Vagina (tissue), 2 donors: Measurements from ENCODE around the gene NTM. TPM values are rescaled to one million over a fixed set of nuclear protein-coding genes. Genes with fewer than 3 reads are reported as not detected.
A peak's percentile ranks its signal among the peaks of the same experiment; 100 is the strongest.

Source experiments
- DNase-seq, 2 donors: peaks; one replicate each; pipeline ENCODE4 v3.0.0-alpha.2; 2017; ENCODE audit errors: extremely low spot score in 2 of 2
- H3K27ac ChIP-seq: fragments of 200-600 bp; sonication (generic); one replicate; pipeline ENCODE4 v1.5.1; 2019
- H3K27me3 ChIP-seq: fragments of 200-600 bp; sonication (generic); one replicate; pipeline ENCODE4 v1.5.1; 2019
- H3K36me3 ChIP-seq, 2 donors: fragments of 200-600 bp; sonication (generic); one replicate each; pipeline ENCODE4 v1.5.1; 2017 to 2019
- H3K4me1 ChIP-seq: fragments of 200-600 bp; sonication (generic); one replicate; pipeline ENCODE4 v1.5.1; 2019
- H3K4me3 ChIP-seq, 2 donors: fragments of 200-600 bp; sonication (generic); 1 replicate in 1 of 2; 2 replicates in 1 of 2; pipeline ENCODE4 v1.5.1; 2016 to 2019
- H3K9me3 ChIP-seq: fragments of 200-600 bp; sonication (generic); one replicate; pipeline ENCODE4 v1.5.1; 2019
- POLR2A ChIP-seq, 2 donors: fragments of 450-650 bp; IDR thresholded peaks; one replicate each; pipeline ENCODE4 v1.6.1; 2017; ENCODE audit warnings: antibody characterized with exemption in 2 of 2, mild to moderate bottlenecking in 2 of 2, moderate library complexity in 2 of 2
- POLR2AphosphoS5 ChIP-seq, 2 donors: sonication (generic); formaldehyde crosslinking; IDR thresholded peaks; one replicate each; pipeline ENCODE4 v1.9.0; 2017; ENCODE audit warnings: antibody characterized with exemption in 2 of 2, mild to moderate bottlenecking in 2 of 2, low read depth in 1 of 2; ENCODE audit not compliant: insufficient read depth in 1 of 2
- intact Hi-C: fragments of 100-400 bp; cut with DNase I; formaldehyde crosslinking; loops from one replicate; pipeline ENCODE4 v1.15.1; 2023
- total RNA-seq: library from RNA; depleted of rRNA; stranded (reverse); fragments of >200 nt; gene quantifications from one replicate; pipeline ENCODE4 v1.2.3, GENCODE V29; 2016
- TF ChIP-seq, protein P1 (sequence below), 3 experiments: fragments of 450-650 bp in 2 of 3; fragments of 200-600 bp in 1 of 3; sonication (generic) in 1 of 3; IDR thresholded peaks; one replicate each; pipeline ENCODE4 v1.5.1; 2017 to 2019; ENCODE audit warnings: antibody characterized with exemption in 3 of 3, mild to moderate bottlenecking in 2 of 3, moderate library complexity in 2 of 3

Gene NTM
- total RNA-seq, 1 donor from 2014 or later, result 4.2 TPM

DNA sequence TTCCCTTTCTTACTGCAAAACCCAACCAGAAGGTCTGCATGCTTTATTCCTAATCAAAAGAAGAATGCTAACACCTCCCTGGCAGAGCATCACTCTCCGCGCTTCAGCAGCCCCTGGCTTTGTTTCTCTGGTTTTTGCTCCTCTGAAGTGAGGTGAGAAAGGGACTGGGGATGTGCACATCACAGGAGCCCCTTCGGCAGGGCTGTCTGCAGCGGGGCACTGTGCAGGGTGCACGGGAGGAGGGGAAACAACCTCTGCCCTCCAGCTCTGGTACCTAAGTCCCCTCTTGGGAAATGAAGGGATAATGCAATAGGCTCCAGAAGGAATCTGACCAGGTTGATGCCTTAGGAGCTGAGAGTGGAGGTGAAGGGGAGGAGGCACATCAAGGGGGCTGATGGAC, 312.7 kb downstream of the NTM start:
- Histone ChIP-seq H3K27ac (no peak overlapping the region), H3K36me3 (no peaks in the 10 kb centered on the region), H3K27me3 (no peaks in the 10 kb centered on the region), H3K4me3 (no peak overlapping the region), H3K4me1 (peaks cover 2% of the 10 kb centered on the region), H3K9me3 (no peaks in the 10 kb centered on the region)
- intact Hi-C loops, result no loop called here
- TF ChIP-seq, protein P1, sequence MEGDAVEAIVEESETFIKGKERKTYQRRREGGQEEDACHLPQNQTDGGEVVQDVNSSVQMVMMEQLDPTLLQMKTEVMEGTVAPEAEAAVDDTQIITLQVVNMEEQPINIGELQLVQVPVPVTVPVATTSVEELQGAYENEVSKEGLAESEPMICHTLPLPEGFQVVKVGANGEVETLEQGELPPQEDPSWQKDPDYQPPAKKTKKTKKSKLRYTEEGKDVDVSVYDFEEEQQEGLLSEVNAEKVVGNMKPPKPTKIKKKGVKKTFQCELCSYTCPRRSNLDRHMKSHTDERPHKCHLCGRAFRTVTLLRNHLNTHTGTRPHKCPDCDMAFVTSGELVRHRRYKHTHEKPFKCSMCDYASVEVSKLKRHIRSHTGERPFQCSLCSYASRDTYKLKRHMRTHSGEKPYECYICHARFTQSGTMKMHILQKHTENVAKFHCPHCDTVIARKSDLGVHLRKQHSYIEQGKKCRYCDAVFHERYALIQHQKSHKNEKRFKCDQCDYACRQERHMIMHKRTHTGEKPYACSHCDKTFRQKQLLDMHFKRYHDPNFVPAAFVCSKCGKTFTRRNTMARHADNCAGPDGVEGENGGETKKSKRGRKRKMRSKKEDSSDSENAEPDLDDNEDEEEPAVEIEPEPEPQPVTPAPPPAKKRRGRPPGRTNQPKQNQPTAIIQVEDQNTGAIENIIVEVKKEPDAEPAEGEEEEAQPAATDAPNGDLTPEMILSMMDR (IDR thresholded peaks at IDR 0.05), result no peak
- TF ChIP-seq POLR2AphosphoS5 (IDR thresholded peaks at IDR 0.05; ENCODE audit: insufficient read depth in 1 of 2, low read depth in 1 of 2) (no peak), POLR2A (IDR thresholded peaks at IDR 0.05) (no peak)
- peak in 1 of 2 donors; percentile 43 for DNase-seq

DNA sequence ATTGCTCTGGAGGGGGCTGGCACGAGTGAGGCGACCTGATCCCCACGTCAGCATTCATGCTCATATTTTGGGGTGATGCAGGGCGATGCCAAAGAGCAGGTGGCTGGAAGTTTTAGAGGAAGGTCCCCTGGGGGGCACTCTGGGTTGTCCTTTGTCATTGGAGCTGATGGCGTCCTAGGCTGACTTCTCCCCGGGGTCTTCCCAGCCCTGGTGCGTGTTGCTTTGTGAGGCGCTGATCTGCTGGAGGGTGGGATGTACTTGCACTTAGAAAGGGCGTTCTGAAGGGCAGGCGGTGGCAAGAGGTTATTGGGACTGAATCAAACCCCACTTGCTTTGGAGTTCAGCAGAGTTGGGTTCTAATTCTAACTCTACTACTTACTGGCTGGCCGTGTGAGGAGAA, 313.3 kb downstream of the NTM start:
- Histone ChIP-seq H3K27ac (no peak overlapping the region), H3K4me1 (peaks cover 5% of the 10 kb centered on the region), H3K4me3 (no peak overlapping the region), H3K9me3 (no peaks in the 10 kb centered on the region), H3K27me3 (no peaks in the 10 kb centered on the region), H3K36me3 (no peaks in the 10 kb centered on the region)
- intact Hi-C loops, result no loop called here
- peak; percentile 60 to 77 for DNase-seq
- TF ChIP-seq POLR2A (IDR thresholded peaks at IDR 0.05) (no peak), POLR2AphosphoS5 (IDR thresholded peaks at IDR 0.05; ENCODE audit: insufficient read depth in 1 of 2, low read depth in 1 of 2) (no peak)
- TF ChIP-seq, protein P1 (IDR thresholded peaks at IDR 0.05), result no peak

DNA sequence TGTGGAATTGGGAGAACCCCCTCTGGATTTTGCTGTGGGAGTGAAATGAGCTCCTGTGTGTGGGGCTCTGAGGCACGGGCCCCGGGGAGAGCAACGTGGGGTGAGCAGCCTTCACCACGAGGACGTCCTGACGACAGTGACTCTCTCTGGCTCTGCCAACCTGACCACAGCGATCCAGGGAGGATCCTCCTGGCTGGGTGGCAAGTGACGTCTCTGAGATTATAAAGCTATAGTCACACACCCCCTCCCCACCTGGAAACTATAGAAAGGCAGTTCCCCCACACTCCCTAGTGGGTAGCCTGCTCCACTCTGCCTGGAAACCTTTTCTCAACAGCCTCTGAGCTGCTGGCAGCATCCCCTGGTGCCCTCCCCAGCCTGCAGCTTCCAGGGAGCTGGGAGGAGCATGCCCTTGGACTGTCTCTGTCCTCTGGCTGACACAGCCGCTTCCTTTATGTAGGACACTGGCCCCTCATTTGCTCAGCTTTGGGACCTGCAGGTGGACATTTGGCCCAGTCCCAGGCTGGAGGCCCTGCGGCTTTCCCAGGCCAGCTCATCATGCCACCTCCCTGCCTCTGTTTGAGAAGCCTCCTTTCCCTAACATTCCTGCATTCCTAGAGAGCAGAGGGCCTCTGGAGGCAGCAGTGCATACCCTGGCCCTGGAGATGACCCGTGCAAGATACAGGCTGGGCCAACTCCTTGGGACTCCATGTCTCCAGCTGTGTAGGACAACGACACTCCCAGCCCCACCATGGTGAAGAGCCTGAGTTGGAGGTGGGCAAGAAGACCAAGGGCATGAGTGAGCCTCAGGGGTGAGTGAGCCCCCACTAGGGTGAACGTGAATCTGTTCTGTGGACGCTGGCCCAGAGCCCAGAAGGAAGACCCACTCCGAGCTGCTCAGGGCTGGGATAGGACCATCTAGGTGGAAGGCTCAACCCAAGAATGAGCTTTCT, 314.0 kb downstream of the NTM start:
- peak; percentile 58 for DNase-seq
- intact Hi-C loops, result no loop called here
- H3K27me3 ChIP-seq, result no peaks in the 10 kb centered on the region
- H3K9me3 ChIP-seq, result no peaks in the 10 kb centered on the region
- no peak overlapping the region for H3K27ac ChIP-seq
- TF ChIP-seq, protein P1 (IDR thresholded peaks at IDR 0.05), result no peak
- TF ChIP-seq POLR2AphosphoS5 (IDR thresholded peaks at IDR 0.05; ENCODE audit: insufficient read depth in 1 of 2, low read depth in 1 of 2) (no peak), POLR2A (IDR thresholded peaks at IDR 0.05) (no peak)
- H3K4me1 ChIP-seq, result peaks cover 5% of the 10 kb centered on the region
- H3K4me3 ChIP-seq, result no peak overlapping the region
- H3K36me3 ChIP-seq, result no peaks in the 10 kb centered on the region

DNA sequence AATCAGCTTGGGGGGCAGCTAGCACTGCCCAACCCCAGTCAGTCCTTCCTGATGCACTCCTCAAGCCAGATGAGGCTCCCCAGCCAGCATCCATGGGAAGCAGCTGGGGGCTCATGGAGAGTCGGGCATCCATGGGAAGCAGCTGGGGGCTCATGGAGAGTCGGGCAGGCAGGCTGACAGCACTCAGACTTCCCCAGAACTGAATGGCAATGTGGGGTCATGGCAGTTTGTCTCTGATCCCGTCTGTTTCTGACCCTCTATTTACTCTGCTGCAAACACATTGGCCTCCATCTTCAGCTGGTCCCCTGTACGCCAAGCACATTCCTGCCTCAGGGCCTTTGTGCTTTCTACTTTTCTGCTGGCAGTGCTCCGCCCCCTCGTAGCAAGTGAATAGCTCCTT, 314.8 kb downstream of the NTM start:
- peaks cover 5% of the 10 kb centered on the region for H3K4me1 ChIP-seq
- no peaks in the 10 kb centered on the region for H3K9me3 ChIP-seq
- no peak overlapping the region for H3K4me3 ChIP-seq
- TF ChIP-seq POLR2A (IDR thresholded peaks at IDR 0.05), result no peak
- TF ChIP-seq POLR2AphosphoS5 (IDR thresholded peaks at IDR 0.05; ENCODE audit: insufficient read depth in 1 of 2, low read depth in 1 of 2), result no peak
- TF ChIP-seq, protein P1 (IDR thresholded peaks at IDR 0.05), result no peak
- peak; percentile 64 to 71 for DNase-seq
- H3K36me3 ChIP-seq, result no peaks in the 10 kb centered on the region
- intact Hi-C loops, result no loop called here
- no peaks in the 10 kb centered on the region for H3K27me3 ChIP-seq
- H3K27ac ChIP-seq, result no peak overlapping the region

DNA sequence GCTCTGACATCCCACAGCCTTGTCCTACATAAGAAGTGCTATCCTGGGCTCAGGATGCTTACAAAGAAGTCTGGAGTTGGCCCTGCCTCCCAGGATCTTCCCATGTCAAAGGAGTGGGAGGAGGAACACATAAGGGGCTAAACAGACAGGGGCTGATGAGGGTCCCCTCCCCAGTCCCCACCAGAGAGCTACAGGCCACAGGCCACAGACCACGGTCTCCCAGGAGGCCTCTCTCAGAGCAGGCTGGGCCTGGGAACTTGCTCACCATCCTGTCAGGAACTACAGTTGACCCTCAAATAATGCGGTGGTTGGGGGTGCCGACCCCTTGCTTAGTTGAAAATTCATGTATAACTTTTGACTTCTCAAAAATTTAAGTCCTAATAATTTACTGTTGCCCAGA, 315.5 kb downstream of the NTM start:
- Histone ChIP-seq H3K27me3 (no peaks in the 10 kb centered on the region), H3K9me3 (no peaks in the 10 kb centered on the region), H3K27ac (no peak overlapping the region), H3K4me3 (no peak overlapping the region), H3K4me1 (peaks cover 5% of the 10 kb centered on the region), H3K36me3 (no peaks in the 10 kb centered on the region)
- DNase-seq, result peak; percentile 60 to 70
- TF ChIP-seq POLR2A (IDR thresholded peaks at IDR 0.05), result no peak
- TF ChIP-seq, protein P1 (IDR thresholded peaks at IDR 0.05), result no peak
- TF ChIP-seq POLR2AphosphoS5 (IDR thresholded peaks at IDR 0.05; ENCODE audit: insufficient read depth in 1 of 2, low read depth in 1 of 2), result no peak
- intact Hi-C loops, result no loop called here
